Breast epithelium (tissue), 4 donors: ENCODE results near the gene SCN2B. TPM values are rescaled to one million over a fixed set of nuclear protein-coding genes. Genes with fewer than 3 reads are reported as not detected.
A peak's percentile ranks its signal among the peaks of the same experiment; 100 is the strongest.

Experiments used
- DNase-seq, 2 donors: peaks; one replicate each; pipeline ENCODE4 v3.0.0-alpha.2; 2019; ENCODE audit warnings: low spot score in 2 of 2
- H3K27ac ChIP-seq, 2 donors: fragments of 200-600 bp; sonication (generic) in 1 of 2; one replicate each; pipeline ENCODE4 v1.5.1; 2016 to 2019; ENCODE audit warnings: mild to moderate bottlenecking in 1 of 2
- H3K27me3 ChIP-seq, 2 donors: fragments of 200-600 bp; sonication (generic) in 1 of 2; one replicate each; pipeline versions ENCODE4 v1.5.1 to v1.6.0; 2017 to 2019; ENCODE audit warnings: control low read depth in 1 of 2, mild to moderate bottlenecking in 1 of 2
- H3K36me3 ChIP-seq: fragments of 200-600 bp; one replicate; pipeline ENCODE4 v1.5.1; 2019
- H3K4me1 ChIP-seq, 2 donors: fragments of 200-600 bp; sonication (generic); one replicate each; pipeline ENCODE4 v1.5.1; 2016 to 2019; ENCODE audit warnings: control low read depth in 1 of 2
- H3K4me3 ChIP-seq, 3 donors: fragments of 200-600 bp; sonication (generic); 1 replicate in 2 of 3; 2 replicates in 1 of 3; pipeline ENCODE4 v1.5.1; 2016 to 2019; ENCODE audit warnings: mild to moderate bottlenecking in 3 of 3, moderate library complexity in 2 of 3
- H3K9me3 ChIP-seq, 2 donors: fragments of 200-600 bp; sonication (generic) in 1 of 2; one replicate each; pipeline ENCODE4 v1.5.1; 2016 to 2019; ENCODE audit warnings: control low read depth in 1 of 2
- POLR2A ChIP-seq: fragments of 450-650 bp; IDR thresholded peaks from one replicate; pipeline ENCODE4 v1.6.1; 2016; ENCODE audit warnings: antibody characterized with exemption, mild to moderate bottlenecking, moderate library complexity
- POLR2AphosphoS5 ChIP-seq, 3 donors: sonication (generic); formaldehyde crosslinking; IDR thresholded peaks; one replicate each; pipeline ENCODE4 v1.6.1; 2017; ENCODE audit warnings: antibody characterized with exemption in 3 of 3
- intact Hi-C: fragments of 100-400 bp; cut with DNase I; formaldehyde crosslinking; loops from one replicate; pipeline ENCODE4 v1.15.1; 2023; ENCODE audit warnings: low total_unique reads
- total RNA-seq, 3 donors: library from RNA; depleted of rRNA; stranded (reverse); fragments of >200 nt; gene quantifications; one replicate each; pipeline ENCODE4 v1.1.0, GENCODE V29; 2016
- TF ChIP-seq, protein P1 (sequence below), 3 donors: fragments of 450-650 bp; IDR thresholded peaks; one replicate each; pipeline ENCODE4 v1.5.1; 2016 to 2017; ENCODE audit warnings: antibody characterized with exemption in 3 of 3, mild to moderate bottlenecking in 3 of 3, moderate library complexity in 3 of 3

SCN2B gene
- total RNA-seq, 3 donors from 2014 or later: under 0.01 to 0.88 (median 0.16) TPM

DNA sequence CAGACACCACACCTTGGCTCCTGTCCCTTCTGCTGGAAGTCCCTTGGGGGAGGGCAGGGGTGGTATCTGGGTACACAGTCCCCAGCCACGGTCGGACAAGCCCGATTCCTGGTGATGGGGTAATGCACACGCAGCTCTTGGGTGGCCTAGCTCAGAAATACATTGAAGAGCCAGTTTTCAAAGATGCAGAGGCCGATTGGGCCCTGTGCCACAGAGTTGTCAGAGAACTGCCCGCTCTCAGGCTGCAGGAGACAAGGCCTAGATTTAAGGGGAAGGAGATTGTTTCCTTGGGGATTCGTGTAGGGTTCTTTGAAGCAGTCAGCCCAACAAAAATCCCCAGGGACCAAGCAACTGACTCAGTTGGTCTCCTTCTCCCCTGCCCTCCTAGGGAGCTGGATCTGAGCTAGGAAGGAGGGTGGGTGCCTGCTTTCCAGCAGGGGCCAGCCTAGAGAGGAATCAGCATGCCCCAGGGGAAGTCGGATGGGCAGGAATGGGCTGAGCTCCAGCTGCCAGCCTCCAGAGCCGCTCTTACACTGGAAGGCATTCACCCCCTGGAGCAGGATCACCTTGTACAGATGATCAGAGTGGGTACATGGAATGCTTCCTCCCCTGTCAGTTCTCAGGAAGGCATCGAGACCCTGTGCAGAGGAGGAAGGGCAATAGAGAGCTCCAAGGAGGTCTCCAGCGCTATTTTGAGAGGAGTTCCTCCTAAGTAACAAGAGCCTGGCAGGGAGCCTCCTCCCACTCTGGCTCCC, 20.5 kb downstream of the SCN2B start:
- H3K27ac ChIP-seq: peak overlapping the region in 1 of 2 donors; percentile 9
- DNase-seq: no peak
- H3K36me3 ChIP-seq: no peaks in the 10 kb centered on the region
- no peak overlapping the region for H3K4me3 ChIP-seq
- no peak for TF ChIP-seq POLR2A
- TF ChIP-seq, protein P1, sequence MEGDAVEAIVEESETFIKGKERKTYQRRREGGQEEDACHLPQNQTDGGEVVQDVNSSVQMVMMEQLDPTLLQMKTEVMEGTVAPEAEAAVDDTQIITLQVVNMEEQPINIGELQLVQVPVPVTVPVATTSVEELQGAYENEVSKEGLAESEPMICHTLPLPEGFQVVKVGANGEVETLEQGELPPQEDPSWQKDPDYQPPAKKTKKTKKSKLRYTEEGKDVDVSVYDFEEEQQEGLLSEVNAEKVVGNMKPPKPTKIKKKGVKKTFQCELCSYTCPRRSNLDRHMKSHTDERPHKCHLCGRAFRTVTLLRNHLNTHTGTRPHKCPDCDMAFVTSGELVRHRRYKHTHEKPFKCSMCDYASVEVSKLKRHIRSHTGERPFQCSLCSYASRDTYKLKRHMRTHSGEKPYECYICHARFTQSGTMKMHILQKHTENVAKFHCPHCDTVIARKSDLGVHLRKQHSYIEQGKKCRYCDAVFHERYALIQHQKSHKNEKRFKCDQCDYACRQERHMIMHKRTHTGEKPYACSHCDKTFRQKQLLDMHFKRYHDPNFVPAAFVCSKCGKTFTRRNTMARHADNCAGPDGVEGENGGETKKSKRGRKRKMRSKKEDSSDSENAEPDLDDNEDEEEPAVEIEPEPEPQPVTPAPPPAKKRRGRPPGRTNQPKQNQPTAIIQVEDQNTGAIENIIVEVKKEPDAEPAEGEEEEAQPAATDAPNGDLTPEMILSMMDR (IDR thresholded peaks at IDR 0.05): no peak
- TF ChIP-seq POLR2AphosphoS5 (IDR thresholded peaks at IDR 0.05): no peak
- intact Hi-C loops: no loop called here
- H3K9me3 ChIP-seq: no peaks in the 10 kb centered on the region
- peaks cover 0 to 29% of the 10 kb centered on the region in 2 donors for H3K27me3 ChIP-seq
- peaks cover 0 to 6% of the 10 kb centered on the region in 2 donors for H3K4me1 ChIP-seq

- Histone ChIP-seq H3K36me3 (no peaks in the 10 kb centered on the region), H3K27me3 (peaks cover 0 to 29% of the 10 kb centered on the region in 2 donors), H3K9me3 (no peaks in the 10 kb centered on the region), H3K4me1 (peaks cover 0 to 6% of the 10 kb centered on the region in 2 donors), H3K4me3 (no peak overlapping the region), H3K27ac (no peak overlapping the region)
- intact Hi-C loops: no loop called here
- no peak for DNase-seq
- TF ChIP-seq, protein P1 (IDR thresholded peaks at IDR 0.05): no peak
- TF ChIP-seq POLR2AphosphoS5 (IDR thresholded peaks at IDR 0.05) (no peak), POLR2A (no peak)
These were observed 21.8 kb downstream of the SCN2B start for GRCh38 chr11:118154641-118155040.

DNA sequence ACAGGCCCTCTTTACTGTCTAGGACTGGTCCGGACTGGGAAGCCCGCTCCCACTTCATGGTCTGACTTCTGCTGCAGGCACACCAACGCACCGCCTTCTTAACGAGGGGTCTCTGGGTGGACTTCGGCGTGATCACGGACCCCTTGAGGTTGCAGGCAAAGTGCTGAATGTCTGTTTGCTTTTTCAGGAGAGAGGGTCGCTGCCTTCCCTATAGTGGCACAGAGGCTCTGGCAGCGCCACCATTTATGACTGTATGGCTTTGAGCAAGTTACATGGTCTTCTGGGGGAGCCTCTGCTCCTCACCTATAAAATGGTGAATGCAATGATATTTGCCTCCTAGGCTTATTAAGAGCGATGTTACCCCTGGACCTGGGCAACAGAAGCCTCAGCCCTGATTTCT, 22.5 kb downstream of the SCN2B start:
- no peak overlapping the region for H3K4me3 ChIP-seq
- TF ChIP-seq POLR2A: no peak
- TF ChIP-seq POLR2AphosphoS5 (IDR thresholded peaks at IDR 0.05): no peak
- TF ChIP-seq, protein P1 (IDR thresholded peaks at IDR 0.05): no peak
- intact Hi-C loops: no loop called here
- no peak overlapping the region for H3K27ac ChIP-seq
- H3K36me3 ChIP-seq: no peaks in the 10 kb centered on the region
- no peak for DNase-seq
- H3K4me1 ChIP-seq: peaks cover 0 to 6% of the 10 kb centered on the region in 2 donors
- no peaks in the 10 kb centered on the region for H3K9me3 ChIP-seq
- H3K27me3 ChIP-seq: peaks cover 0 to 29% of the 10 kb centered on the region in 2 donors

DNA sequence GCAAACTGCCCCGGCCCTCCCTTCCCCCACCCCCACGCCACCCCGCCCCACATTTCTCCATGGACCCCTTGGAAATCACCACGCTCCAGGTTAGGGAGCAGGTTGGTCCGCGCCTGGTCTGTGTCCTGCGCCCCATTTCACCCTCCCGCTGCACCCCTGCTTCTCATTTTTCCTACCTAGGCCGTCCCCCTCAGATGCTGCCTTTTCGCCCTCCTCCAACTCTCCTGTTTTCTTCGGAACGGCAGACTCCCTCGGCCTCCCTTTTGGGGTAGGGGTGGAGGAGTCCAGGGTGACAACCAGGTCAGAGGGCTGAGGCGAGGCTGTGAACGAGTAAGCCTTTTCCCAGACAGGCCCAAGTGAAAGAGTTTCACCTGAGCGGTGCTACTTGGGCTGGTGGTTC, 22.9 kb downstream of the SCN2B start:
- H3K27me3 ChIP-seq: peaks cover 0 to 29% of the 10 kb centered on the region in 2 donors

GRCh38 chr11:118152552-118153471, 23.6 kb downstream of the SCN2B start, which contains the start of gene SCN4B:
SCN4B (minus strand) TSS chr11:118152823; CDS start chr11:118152673, 150 bp downstream.
- Histone ChIP-seq H3K27me3 (peaks cover 0 to 29% of the 10 kb centered on the region in 2 donors), H3K9me3 (no peaks in the 10 kb centered on the region), H3K4me1 (peaks cover 0 to 6% of the 10 kb centered on the region in 2 donors), H3K4me3 (peak within 1 kb of the TSS; percentile 45 to 71 (median 62)), H3K36me3 (no peaks in the 10 kb centered on the region), H3K27ac (peak within 1 kb of the TSS; percentile 59 to 68)
- TF ChIP-seq POLR2A (no peak), POLR2AphosphoS5 (IDR thresholded peaks at IDR 0.05) (no peak)
- TF ChIP-seq, protein P1 (IDR thresholded peaks at IDR 0.05): no peak
- no peak for DNase-seq
- intact Hi-C loops: no loop called here

More for the DNA sequence above, 22.9 kb downstream of the SCN2B start:
- H3K36me3 ChIP-seq: no peaks in the 10 kb centered on the region
- no peak for TF ChIP-seq POLR2A
- intact Hi-C loops: no loop called here
- H3K27ac ChIP-seq: no peak overlapping the region
- DNase-seq: no peak
- peak overlapping the region; percentile 45 to 71 (median 62) for H3K4me3 ChIP-seq
- H3K4me1 ChIP-seq: peaks cover 0 to 6% of the 10 kb centered on the region in 2 donors
- no peaks in the 10 kb centered on the region for H3K9me3 ChIP-seq
